ENCODE data around the gene MYT1.

Gene MYT1

DNA sequence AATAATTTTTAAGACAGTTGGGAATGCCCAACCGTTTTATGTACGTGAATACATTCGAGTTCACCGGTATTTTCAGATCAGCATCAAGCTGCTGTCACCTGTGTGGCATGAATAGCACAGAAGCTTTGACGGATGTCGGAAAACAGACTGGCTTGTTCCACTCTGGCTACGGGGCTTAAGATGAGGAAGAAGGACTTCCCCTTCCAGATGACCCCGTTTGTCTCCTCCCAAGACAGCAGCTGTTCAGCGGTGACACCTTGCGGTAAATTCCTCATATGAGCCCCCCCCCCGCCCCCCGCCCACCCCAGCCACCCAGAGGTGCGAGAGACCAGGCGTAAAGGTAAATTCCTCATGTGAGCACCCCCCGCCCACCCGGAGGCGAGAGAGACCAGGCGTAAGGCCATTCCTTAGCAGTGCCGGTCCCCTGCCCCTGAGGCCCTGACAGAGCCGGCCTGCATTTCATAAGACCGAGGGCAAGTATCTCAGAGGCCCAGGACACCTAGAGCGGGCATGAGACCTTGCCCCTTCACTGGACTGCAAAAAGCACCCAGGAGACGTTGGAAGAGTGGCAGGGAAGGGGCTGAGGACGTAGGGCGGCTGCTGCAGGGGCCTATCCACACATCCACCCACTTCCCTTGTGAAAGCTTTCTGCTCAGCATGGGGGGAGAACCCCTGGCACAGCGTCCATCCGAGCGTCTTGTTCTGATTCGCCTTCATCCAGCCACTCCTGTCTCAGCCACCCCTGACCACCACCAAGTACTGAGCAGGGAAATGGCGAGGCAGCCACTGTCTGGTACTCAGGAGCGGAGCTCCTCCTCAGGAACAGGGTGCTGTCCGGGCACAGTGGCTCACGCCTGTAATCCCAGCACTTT is 84.0 kb downstream of the MYT1 start:
- DNase-seq: no peak

DNA sequence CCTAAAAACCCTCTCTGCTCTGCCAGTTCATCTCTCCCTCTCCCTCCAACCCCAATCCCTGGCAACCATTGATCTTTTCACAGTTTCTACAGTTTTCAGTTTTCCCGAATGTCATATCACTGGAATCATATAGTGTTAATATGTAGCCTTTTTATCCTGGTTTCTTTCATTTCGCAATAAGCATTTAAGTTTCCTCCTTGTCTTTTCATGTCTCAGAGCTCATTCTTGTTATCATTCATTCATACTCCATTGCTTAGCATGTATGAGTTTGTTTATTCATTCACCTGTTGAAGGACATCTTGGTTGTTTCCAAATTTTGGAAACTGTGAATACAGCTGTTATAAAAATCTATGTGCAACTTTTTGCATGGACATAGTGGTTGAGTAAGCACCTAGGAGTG is 85.8 kb downstream of the MYT1 start:
- DNase-seq: no peak

DNA sequence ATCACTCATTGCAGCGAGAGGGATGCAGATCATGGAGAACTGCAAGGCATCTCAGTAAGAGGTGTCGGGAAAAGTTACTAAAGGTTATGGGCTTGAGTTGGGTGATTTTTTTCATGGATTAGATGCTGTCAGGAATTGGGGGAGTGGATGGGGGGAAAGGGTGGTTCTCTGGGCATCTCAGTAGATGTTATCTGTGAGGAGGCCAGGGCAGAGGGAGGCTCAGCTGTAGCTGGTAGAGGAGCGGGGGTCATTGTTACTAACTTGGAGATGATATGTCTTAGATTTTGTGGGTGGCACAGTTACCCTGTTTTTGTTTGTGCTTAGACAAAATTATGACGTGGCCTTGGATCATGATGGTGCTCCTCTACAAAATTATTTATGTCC is 88.7 kb downstream of the MYT1 start:
- DNase-seq: no peak

DNA sequence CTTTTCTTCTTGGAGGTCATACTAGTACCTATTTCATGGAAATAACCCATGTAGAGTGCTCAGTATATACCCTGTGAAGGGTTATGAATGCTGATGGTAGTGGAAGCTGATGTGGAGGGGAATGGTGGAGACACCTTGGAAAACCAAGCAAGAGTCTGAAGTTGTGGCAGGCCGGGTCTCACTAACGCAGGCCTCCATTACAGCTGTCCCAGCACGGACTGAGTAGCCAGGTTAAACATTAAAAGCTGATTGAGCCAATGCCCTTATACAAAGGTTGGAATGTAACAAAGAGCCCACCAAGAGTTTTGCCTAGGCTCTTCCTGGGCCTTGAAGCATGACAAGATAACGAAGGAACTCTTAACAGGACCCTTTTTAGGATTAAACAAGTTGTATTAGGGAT is 89.2 kb downstream of the MYT1 start:
- DNase-seq: no peak

DNA sequence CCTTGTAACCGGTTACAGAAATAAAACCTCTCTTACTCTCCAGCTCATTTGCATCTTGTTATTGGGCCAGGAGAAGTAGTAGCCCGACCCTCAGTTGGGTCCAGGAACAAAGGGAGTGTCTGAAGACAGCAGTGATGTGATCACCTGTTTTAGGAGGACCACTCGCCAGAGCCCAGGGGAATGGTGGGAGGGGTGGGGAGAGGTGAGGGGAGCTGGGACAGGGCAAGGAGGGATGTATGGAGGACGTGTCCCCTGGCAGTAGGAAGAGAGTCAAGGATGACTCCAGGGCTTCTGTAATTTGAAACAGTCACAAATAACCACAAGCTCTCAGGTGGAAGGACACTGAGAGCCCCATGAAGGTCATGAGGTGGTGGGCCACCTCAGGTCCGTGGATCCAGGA is 89.9 kb downstream of the MYT1 start:
- no peak for DNase-seq

DNA sequence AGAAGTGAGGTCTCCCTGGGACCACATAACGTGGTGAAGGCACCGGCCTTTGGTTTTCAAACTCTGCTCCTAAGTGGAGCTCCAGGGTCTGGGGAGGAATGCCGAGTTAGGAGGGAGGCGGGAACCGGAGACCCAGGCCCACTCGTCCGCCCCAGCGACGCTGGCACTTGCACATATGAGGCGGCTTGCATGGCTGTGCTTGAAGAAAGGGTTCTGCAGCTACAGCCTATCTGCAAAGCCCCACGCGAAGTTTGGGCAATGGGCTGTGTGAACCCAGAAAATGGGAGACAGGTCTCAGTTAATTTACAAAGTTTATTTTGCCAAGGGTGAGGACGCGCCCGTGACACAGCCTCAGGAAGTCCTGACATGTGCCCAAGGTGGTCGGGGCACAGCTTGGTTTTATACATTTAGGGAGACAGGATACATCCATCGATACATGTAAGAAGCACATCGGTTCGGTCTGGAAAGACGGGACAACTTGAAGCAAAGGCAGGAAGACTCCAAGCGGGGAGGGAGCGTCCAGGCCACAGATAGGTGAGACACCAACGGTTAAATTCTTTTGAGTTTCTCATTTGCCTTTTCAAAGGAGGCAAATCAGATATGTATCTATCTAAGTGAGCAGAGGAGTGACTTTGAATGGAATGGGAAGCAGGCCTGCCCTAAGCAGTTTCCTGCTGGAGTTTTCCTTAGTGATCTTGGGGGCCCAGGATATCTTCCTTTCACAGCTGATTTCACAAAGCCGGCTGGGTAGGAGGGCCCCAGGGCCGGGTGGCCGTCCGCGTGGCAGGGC is 90.5 kb downstream of the MYT1 start:
- no peak for DNase-seq

DNA sequence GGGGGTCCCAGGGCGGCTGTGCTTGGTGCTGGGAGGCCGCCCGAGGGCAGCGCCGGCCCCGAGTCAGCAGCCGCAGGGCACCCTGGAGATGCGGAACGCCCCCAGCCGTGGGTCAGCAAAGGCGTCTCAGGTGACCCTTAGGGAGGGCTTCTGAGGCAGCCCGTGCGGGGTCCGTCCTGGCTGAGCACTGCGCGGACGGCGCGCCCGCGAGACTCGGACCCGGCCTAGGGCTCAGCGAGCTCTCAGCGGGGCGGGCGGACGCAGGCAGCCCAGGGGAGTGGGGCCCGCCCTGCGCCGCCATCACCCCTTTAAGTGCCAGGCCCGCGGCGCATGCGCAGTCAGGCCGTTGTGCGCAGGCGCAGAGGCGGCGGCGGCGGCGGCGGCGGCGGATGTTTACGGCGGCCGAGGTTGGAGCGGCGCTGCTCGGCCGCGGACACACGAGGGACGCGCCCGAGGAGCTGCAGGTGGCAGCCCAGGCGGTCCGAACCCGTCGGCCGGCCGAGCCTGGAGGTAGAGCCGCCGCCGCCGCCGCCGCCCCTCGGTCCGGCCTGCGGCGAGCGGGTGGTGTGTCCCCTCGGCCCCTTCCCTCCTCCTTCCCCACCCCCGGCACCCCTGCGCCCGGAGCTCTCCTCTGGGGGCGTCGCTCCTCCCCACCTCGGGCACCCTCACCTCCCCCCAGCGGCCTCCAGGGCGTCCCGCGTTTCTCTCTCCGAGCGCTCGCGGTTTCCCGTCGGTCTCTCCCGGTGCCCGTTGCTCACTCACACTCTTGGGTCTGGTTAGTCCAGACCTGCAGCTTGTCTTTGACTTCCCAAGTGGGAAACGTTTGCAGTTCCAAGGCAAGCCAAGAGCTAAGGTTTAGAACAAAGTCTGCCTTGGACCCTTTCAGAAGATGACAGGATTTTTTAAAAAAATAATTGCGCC is 91.4 kb downstream of the MYT1 start, which contains the start of gene PCMTD2:
Gene PCMTD2 (plus strand): TSS at position 388 of the 921 bp plus-strand sequence. CDS start 4,218 bp downstream, outside the sequence.
- peak; percentile 87 for DNase-seq

DNA sequence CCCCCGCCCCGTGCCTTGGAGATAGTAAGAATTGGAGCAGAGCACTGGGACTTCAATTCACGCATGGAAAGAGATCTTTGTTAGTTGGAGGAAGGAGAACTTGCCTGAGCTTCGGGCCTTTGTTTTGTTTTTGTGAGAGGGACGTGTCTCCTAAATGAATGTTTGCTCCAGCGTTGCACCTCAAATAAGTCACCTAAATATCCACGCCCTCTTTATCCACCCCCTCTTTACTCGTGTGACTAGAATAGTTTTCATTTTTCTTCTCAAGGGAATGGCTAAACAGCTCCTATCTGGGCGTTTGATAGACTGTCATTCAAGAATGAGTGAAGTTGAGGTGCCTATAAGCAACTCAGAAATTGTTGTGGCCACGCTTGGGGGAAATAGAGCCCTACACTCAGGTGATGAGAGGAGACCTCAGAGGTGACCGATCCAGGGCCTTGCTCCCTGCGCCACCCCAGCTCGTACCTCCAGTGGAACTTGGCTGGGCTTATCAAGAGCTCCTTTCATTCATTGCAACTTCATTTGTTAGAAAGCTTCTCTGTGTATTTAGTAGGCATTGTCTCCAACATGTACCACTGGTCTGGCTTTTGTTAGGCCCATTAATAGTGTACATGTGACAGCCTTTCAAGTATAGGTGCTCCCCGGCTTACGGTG is 92.2 kb downstream of the MYT1 start:
- DNase-seq: peak; percentile 2

DNA sequence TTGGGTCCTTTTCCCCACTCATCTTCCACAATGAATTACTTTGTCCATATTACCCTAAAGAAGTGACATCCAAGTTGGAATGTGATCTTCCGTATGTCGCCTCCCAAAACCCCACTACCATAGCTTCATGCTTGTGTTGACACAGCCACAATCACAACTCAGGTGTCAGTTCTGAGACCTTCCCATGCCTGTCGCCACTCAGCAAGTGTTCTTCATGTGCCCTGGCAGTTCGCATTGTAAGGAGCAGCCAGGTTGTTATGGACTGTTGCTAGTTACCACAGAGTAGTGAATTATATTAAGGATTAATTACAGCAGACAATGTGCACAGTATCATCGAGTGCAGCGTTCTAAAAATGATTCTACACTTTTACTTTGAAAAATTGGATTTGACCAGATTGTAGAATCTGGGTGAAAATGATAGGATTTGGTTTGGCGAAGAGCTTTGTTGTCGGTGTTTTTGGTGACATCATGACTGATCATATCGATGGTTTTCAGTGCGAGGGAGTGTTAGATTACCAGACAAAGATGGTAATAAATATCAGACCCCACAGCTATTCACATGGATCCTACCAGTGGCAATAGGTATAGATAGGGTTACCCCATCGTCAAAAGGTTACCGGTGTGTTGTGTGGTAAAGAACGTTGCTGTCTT is 93.0 kb downstream of the MYT1 start:
- DNase-seq: no peak

DNA sequence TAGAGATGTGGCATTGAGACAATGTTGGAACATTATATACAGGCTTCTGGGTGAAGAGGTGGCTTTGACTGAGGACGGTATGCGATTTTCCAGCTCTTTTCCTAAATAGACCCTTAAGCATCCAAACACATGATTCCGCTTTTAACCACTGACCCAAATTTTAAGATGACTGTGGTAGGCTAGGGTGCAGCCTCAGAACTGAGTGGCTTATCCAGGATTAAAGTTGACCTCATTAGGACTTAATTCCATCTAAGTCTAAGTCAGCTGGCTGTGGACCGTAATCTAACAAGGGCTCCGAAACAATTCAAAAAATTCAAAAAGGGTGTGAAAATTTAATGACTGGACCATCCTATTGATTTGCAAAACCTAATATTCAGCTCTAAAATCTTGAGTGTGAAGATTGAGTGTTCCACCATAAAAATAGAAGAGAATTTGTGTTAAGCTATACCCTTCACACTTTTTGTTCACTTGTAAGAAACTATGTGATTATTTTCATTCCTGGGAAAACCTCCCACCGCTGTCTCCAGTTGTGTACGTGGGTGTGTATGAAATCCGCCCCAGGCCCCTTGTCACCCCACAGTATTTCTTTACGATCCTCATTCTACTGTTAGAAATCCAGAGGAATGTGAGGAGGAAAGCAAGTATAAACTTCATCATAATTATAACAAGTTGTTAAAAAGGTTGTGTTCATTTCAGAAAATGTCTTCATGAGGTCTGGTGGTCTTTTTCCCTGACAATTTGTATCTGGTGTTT is 94.0 kb downstream of the MYT1 start:
- no peak for DNase-seq

DNA sequence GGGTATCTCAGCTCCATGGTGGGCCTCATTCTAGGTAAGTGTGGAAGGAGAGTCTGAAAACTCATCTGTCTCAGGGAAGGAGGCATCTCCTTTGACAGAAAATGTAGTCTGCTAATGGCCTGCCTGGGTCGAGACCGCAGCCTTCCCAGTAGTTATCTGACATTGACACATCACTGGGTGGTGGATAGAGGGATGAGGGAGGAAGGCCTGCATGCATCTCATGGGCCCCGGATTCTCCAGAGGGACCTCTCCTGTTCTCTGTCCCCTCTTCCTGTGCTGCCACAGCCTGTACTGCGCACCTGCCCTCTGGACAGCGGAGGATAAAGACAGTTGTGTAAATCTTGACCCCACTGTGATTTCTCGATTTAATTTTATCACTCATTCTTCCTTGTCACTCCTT is 96.0 kb downstream of the MYT1 start:
- no peak for DNase-seq

DNA sequence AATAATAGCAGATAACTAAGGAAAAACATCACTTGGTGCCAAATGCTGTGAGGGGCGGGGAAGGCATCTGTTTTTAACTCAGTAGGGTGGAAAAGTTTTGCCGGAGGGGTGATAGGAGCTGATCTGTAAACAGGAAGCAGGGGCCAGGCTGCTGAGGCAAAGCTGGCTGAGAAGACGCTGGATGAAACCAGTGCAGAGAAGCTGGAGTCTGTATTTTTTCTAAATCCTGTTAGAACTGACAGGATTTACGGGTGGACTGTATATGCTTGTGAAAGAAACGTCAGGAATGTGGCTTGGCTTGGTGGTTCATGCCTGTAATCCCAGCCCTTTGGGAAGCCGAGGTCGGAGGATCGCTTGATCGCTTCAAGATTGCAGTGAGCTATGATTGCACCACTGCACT is 96.9 kb downstream of the MYT1 start:
- peak; percentile 21 for DNase-seq

DNA sequence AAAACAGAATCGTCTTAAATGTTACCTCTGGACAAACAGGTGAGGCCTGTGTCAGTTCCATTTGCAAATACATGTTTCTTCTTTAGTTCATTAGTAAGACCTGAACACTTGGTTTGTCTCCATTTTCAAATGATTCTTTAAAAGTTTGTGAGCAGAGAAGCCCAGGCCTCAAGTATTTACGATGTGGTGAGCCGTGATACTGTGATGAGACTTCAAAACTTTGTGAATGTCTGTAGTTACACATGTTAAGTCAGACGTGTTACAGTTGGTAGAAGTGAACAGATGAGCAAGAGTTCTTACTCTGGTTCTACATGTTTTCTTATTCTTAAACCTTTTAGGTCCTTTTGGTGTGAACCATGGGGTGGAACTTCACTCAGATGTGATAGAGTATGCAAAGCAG is 99.8 kb downstream of the MYT1 start:
- DNase-seq: no peak

DNA sequence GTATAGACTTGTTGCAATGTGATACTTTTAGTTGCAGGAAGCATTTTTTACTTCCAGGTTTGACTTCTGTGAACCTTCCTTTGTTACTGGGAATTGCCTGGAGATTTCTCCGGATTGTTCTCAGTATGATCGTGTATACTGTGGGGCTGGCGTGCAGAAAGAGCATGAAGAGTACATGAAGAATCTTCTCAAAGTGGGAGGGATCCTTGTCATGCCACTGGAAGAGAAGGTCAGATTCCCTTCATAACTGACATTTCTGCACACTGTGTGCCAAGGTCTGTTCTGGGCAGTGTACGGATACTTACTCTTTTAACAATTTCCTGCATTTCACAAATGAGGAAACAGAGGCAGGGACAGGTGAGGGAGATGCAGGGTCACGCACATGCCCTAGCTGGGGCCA is 100.9 kb downstream of the MYT1 start:
- DNase-seq: no peak

DNA sequence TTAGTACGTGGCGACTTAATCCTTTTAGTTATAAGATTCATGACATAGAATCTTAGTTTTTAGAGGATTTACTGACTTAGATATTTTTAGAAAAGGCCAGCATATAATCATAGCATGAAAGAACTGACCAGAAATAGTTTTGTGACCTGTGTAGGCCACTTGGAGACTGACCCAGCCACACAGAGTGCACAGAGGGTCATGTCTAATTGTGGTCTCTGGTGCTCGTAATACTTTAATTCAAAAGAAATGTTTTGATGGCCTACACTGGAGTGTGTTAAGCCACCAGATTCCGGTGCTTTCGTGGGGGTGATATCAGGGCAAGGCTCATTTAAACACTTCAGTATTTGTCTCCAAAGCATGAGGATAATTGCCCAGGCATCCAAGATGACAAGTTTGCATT is 102.7 kb downstream of the MYT1 start:
- no peak for DNase-seq

DNA sequence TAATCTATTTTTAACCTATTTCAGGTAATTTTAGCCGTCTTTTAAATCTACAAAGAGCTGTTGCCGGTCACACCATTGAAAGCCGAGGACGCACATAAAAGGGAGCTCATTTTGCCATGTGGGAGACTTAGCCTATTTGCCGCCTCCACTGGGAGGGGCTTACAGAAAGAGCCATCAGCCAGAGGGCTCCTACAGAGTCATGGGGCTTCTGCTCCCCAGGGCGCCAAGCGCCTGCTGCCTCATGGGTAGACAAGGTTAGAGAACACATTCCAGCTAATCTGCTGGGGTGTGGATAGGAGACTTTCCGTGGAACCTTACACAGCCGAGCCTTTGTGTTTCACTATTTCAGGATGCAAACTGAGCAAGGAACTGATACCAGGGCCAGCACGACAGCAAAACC is 103.9 kb downstream of the MYT1 start:
- no peak for DNase-seq

DNA sequence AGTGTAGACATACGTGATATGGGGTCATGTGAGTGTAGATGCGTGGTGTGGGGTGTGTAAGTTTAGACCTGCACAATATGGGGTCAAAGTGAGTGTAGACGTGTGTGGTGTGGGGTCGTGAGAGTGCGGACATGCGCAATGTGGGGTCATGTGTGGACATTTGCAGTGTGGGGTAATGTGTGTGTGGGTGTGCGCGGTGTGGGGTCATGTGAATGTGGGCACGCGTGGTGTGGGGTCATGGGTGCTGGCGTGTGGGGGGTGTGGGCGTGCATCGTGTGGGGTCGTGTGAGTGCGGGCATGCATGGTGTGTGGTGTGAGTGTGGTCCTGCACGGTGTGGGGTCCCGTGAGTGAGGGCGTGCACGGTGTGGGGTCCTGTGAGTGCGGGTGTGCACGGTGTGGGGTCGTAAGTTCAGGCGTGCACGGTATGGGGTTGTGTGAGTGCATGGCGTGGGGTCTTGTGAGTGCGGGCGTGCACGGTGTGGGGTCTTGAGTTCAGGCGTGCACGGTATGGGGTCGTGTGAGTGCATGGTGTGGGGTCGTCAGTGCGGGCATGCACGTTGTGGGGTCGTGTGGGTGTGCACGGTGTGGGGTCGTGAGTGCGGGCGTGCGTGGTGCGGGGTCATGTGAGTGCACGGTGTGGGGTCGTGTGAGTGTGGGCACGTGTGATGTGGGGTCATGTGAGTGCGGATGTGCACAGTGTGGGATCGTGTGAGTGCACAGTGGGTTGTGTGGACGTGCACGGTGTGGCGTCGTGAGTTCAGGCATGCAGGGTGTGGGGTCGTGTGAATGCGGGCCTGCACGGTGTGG is 105.6 kb downstream of the MYT1 start:
- DNase-seq: no peak

DNA sequence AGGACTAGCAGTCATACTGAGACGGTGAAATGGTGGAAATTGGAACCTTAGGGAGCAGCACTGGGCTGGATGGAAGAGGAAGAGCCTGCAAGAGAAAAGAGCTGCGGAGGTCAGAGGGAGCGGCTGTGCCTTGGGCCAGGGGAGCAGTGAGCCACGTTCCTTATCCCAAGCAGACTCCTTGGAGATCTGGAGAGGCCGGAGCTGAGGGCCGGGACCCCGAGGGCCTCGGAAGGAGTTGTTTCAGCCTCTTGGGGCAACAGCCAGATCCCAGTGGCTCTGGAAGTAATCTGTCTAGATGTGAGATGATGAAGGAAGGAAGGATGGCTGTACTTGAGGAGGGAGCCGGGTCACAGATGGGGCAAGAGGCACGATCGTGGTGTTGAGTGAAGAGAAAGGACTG is 107.4 kb downstream of the MYT1 start:
- no peak for DNase-seq

DNA sequence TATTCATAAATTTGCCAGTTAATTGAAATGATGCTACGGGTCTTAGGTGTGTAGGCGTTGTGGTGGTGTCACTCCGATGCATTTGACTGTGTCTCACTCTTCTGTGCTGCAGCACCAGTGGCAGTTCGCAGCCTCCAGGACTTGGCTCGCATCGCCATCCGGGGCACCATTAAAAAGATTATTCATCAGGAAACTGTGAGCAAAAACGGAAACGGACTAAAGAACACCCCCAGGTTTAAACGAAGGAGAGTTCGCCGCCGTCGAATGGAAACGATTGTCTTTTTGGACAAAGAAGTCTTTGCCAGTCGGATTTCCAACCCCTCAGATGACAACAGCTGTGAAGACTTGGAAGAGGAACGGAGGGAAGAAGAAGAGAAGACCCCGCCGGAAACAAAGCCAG is 108.9 kb downstream of the MYT1 start:
- DNase-seq: no peak

DNA sequence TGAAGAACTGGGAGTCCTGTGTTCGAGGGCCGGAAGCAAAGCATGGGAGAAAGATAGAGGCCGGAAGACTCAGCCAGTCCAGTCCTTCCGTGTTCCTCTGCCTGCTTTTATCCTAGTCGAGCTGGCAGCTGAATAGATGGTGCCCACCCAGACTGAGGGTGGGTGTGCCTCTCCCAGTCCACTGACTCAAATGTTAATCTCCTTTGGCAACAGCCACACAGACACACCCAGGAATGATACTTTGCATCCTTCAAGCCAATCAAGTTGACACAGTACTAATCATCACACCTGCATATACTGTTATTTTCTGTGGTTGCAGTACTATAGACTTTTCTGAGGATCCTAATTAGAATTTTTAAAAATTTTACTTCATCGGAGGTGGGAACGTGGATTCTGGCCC is 112.6 kb downstream of the MYT1 start:
- no peak for DNase-seq
